A549 (cell line): ENCODE measurements around the gene ALDH4A1. TPM values are rescaled to one million over a fixed set of nuclear protein-coding genes. Genes with fewer than 3 reads are reported as not detected.
A peak's percentile ranks its signal among the peaks of the same experiment; 100 is the strongest.

Source experiments
- ATAC-seq, 2 experiments: fragments of 200-7000 bp in 1 of 2; fragments of >200 bp in 1 of 2; cut with Nextera tagmentation in 1 of 2; cut with Tn5 transposase in 1 of 2; 3 replicates each; pipeline versions ENCODE4 v1.8.0 to v1.9.1; 2018 to 2020; ENCODE audit warnings: mild to moderate bottlenecking in 1 of 2, moderate library complexity in 1 of 2
- CTCF ChIA-PET: fragments of 300-600 bp; sonication (Branson Sonifier 250); formaldehyde crosslinking; extraction: SDS; loops from one replicate; lab custom pipeline; 2021; ENCODE audit warnings: antibody characterized with exemption, inconsistent platforms; lab: Yijun Ruan, JAX
- POLR2A ChIA-PET: fragments of 350-600 bp; formaldehyde crosslinking; extraction: SDS; loops from one replicate; lab custom pipeline; 2021; ENCODE audit warnings: antibody characterized with exemption, inconsistent platforms; lab: Yijun Ruan, JAX
- DNase-seq, 2 experiments: peaks; one replicate each; pipeline versions ENCODE4 v3.0.0 to v3.0.0-alpha.2; 2011 to 2016; ENCODE audit warnings: low read depth in 1 of 2, low spot score in 1 of 2
- FAIRE-seq: peaks from 2 replicates; lab custom pipeline; 2011; peaks lifted over from hg19 to GRCh38; lab: Jason Lieb, UNC
- H3K27ac ChIP-seq, 2 experiments: fragments of >200 bp; sonication (Bioruptor Twin); formaldehyde crosslinking; 3 replicates each; pipeline ENCODE4 v1.5.1; 2016 to 2017
- H3K4me1 ChIP-seq: fragments of >200 bp; sonication (Bioruptor Twin); formaldehyde crosslinking; 3 replicates; pipeline ENCODE4 v1.6.1; 2016
- H3K4me2 ChIP-seq: fragments of >200 bp; sonication (Bioruptor Twin); formaldehyde crosslinking; 3 replicates; pipeline ENCODE4 v1.6.1; 2016
- H3K4me3 ChIP-seq: fragments of >200 bp; sonication (Bioruptor Twin); formaldehyde crosslinking; 3 replicates; pipeline ENCODE4 v1.5.1; 2016
- H3K9me3 ChIP-seq: fragments of >200 bp; sonication (Bioruptor Twin); formaldehyde crosslinking; 3 replicates; pipeline ENCODE4 v1.6.1; 2016
- BHLHE40 ChIP-seq: IDR thresholded peaks from 2 replicates; pipeline ENCODE4 v1.6.1; 2012; ENCODE audit warnings: low read depth, low read length, inconsistent platforms
- CBX2 ChIP-seq: fragments of 200-600 bp; sonication (generic); IDR thresholded peaks from 2 replicates; pipeline ENCODE4 v1.6.1; 2016; ENCODE audit warnings: low read depth, mild to moderate bottlenecking, borderline replicate concordance
- CBX8 ChIP-seq: fragments of 200-600 bp; sonication (generic); IDR thresholded peaks from 2 replicates; pipeline ENCODE4 v1.6.1; 2016
- EHF ChIP-seq: fragments of 250-450 bp; sonication (Bioruptor Pico); IDR thresholded peaks from 2 replicates; pipeline ENCODE4 v1.5.0; 2020; ENCODE audit warnings: mild to moderate bottlenecking
- EP300 ChIP-seq, 2 experiments: fragments of >200 bp; sonication (Bioruptor Twin); formaldehyde crosslinking; IDR thresholded peaks; 2 replicates in 1 of 2; 3 replicates in 1 of 2; pipeline ENCODE4 v1.6.1; 2016 to 2017
- ESRRA ChIP-seq: fragments of 150-350 bp; IDR thresholded peaks from 2 replicates; pipeline ENCODE4 v1.6.1; 2014; ENCODE audit warnings: mild to moderate bottlenecking, low read length, borderline replicate concordance
- FOSB ChIP-seq: fragments of 250-450 bp; sonication (Bioruptor Pico); IDR thresholded peaks from 2 replicates; pipeline ENCODE4 v1.5.0; 2020; ENCODE audit warnings: mild to moderate bottlenecking, moderate library complexity
- HEYL ChIP-seq: fragments of 250-450 bp; sonication (Bioruptor Pico); IDR thresholded peaks from 2 replicates; pipeline ENCODE4 v1.8.0; 2021; ENCODE audit warnings: mild to moderate bottlenecking, moderate library complexity
- KDM1A ChIP-seq: fragments of 200-600 bp; sonication (generic); IDR thresholded peaks from 2 replicates; pipeline ENCODE4 v1.6.1; 2016; ENCODE audit warnings: low read depth, mild to moderate bottlenecking
- MAZ ChIP-seq: fragments of 150-350 bp; IDR thresholded peaks from 2 replicates; pipeline ENCODE4 v1.6.1; 2014; ENCODE audit warnings: antibody characterized with exemption, low read depth, low read length, borderline replicate concordance
- MYC ChIP-seq: IDR thresholded peaks from 2 replicates; pipeline ENCODE4 v1.6.1; 2012; ENCODE audit warnings: mild to moderate bottlenecking, inconsistent platforms, low read length, improper control_type of control experiment, borderline replicate concordance
- PHF8 ChIP-seq: fragments of 200-600 bp; sonication (generic); IDR thresholded peaks from 2 replicates; pipeline ENCODE4 v1.6.1; 2016; ENCODE audit warnings: low read depth, mild to moderate bottlenecking, antibody characterized with exemption, moderate library complexity, borderline replicate concordance
- RAD21 ChIP-seq, 2 experiments: fragments of >200 bp in 1 of 2; sonication (Bioruptor Twin) in 1 of 2; formaldehyde crosslinking in 1 of 2; IDR thresholded peaks in 1 of 2; conservative IDR thresholded peaks in 1 of 2; 2 replicates in 1 of 2; 3 replicates in 1 of 2; pipeline ENCODE4 v1.6.1; 2012 to 2018; ENCODE audit warnings: inconsistent platforms in 1 of 2
- RFX5 ChIP-seq: fragments of 450-650 bp; IDR thresholded peaks from 2 replicates; pipeline ENCODE4 v1.7.1; 2014; ENCODE audit warnings: antibody characterized with exemption, mild to moderate bottlenecking, moderate library complexity
- SMC3 ChIP-seq: fragments of >200 bp; sonication (Bioruptor Twin); formaldehyde crosslinking; IDR thresholded peaks from 3 replicates; pipeline ENCODE4 v1.6.1; 2018; ENCODE audit warnings: inconsistent platforms
- SREBF2 ChIP-seq: fragments of 450-650 bp; IDR thresholded peaks from 2 replicates; pipeline ENCODE4 v1.6.1; 2014; ENCODE audit warnings: mild to moderate bottlenecking, moderate library complexity
- TP53 ChIP-seq: fragments of 250-450 bp; sonication (Bioruptor Pico); IDR thresholded peaks from 2 replicates; pipeline ENCODE4 v1.5.0; 2021; ENCODE audit warnings: mild to moderate bottlenecking, moderate library complexity
- ZFP36 ChIP-seq: fragments of 450-650 bp; IDR thresholded peaks from 2 replicates; pipeline ENCODE4 v1.6.1; 2014; ENCODE audit warnings: borderline replicate concordance; ENCODE audit not compliant: partially characterized antibody
- ZNF302 ChIP-seq: fragments of 250-450 bp; sonication (Bioruptor Pico); IDR thresholded peaks from 2 replicates; pipeline ENCODE4 v1.9.0; 2021; ENCODE audit warnings: inconsistent platforms, mild to moderate bottlenecking, moderate library complexity
- WGBS: methylation state at CpG from one replicate; pipeline ENCODE4 v1.1.6; 2017; ENCODE audit errors: missing lambda C conversion rate; 5-methylcytosine and 5-hydroxymethylcytosine counted together
- polyA plus RNA-seq, 4 experiments: library from polyadenylated mRNA; depleted of rRNA in 3 of 4; stranded (reverse); fragments of >200 nt; fragmentation: RNase III in 1 of 4; extraction: RNeasy Plus Mini Kit Qiagen cat#74134 plus additional on column Dnase treatment in 1 of 4; gene quantifications; 2 replicates in 3 of 4; 3 replicates in 1 of 4; pipeline ENCODE4 v1.2.3, GENCODE V29; 2011 to 2017
- TF ChIP-seq, protein P1 (sequence below): fragments of 250-450 bp; sonication (Bioruptor Pico); IDR thresholded peaks from 2 replicates; pipeline ENCODE4 v1.5.0; 2020; ENCODE audit warnings: low read depth, mild to moderate bottlenecking, moderate library complexity
- TF ChIP-seq, protein P2 (sequence below): fragments of >200 bp; sonication (Bioruptor Twin); formaldehyde crosslinking; IDR thresholded peaks from 3 replicates; pipeline ENCODE4 v1.5.1; 2016
- TF ChIP-seq, protein P3 (sequence below): fragments of 150-350 bp; IDR thresholded peaks from 2 replicates; pipeline ENCODE4 v1.6.1; 2014; ENCODE audit warnings: low read depth, mild to moderate bottlenecking, low read length
- TF ChIP-seq, protein P4 (sequence below): fragments of >200 bp; sonication (Bioruptor Twin); formaldehyde crosslinking; IDR thresholded peaks from 3 replicates; pipeline ENCODE4 v1.6.1; 2016
- TF ChIP-seq, protein P5 (sequence below): fragments of 450-650 bp; IDR thresholded peaks from 2 replicates; pipeline ENCODE4 v1.6.1; 2014; ENCODE audit warnings: antibody characterized with exemption
- TF ChIP-seq, protein P6 (sequence below): IDR thresholded peaks from 2 replicates; pipeline ENCODE4 v1.6.1; 2012

The ALDH4A1 gene
- polyA plus RNA-seq, 2 of the 4 experiments (the other 2 are of a cell fraction) = 9.4 to 15.4 TPM

DNA sequence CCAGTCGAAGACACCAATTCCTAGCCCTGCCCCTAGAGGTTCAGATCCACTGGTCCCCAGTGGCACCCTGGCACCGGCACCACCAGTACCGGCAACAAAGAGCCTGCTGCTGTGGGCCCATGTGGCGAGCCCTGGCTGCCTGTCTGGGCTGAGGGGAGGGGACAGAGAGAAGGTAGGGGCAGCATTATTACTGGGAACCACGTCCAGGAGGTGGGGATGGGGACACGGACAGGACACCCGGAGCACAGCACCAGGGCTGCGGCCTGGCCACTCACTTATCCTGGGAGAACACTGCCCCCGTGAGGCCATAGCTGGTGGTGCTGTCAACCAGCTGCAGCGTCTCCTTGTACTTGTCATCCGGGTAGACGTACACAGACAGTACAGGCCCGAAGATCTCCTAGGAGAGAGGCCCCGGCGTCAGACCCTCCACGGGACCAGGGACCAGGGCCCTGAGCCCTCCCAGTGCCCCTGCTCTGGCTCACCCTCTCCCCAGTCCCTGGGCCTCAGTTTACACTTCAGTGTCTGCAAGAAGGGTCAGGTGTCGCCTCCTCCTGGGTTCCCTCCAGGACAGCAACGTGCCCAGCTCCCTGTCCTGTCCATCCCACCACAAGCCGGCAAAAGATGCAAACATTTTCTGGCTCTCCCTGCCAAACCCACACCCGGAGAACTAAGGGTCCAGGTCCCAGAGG is 27.1 kb downstream of the ALDH4A1 start:
- Histone ChIP-seq H3K9me3 (no peaks in the 10 kb centered on the region), H3K4me3 (no peak overlapping the region), H3K4me2 (no peak overlapping the region), H3K4me1 (no peaks in the 10 kb centered on the region), H3K27ac (no peak overlapping the region)
- peak; percentile 81 to 87 for DNase-seq
- peak; percentile 87 to 97 for ATAC-seq
- ChIA-PET POLR2A (no interaction called here), CTCF (interaction anchor here (0.6 to 9.6 kb wide), 40 partner anchors 9 to 466 kb away, joined by 3 to 73 read pairs (median 4); no protein-coding TSS in a partner anchor)
- TF ChIP-seq SMC3 (peak; percentile 53), ZFP36 (peak; percentile 84), EP300 (IDR thresholded peaks at IDR 0.05) (no peak), RAD21 (conservative IDR thresholded peaks at IDR 0.05 in 1 of 2, IDR thresholded peaks at IDR 0.05 in 1 of 2) (peak; percentile 75)
- TF ChIP-seq, protein P1, sequence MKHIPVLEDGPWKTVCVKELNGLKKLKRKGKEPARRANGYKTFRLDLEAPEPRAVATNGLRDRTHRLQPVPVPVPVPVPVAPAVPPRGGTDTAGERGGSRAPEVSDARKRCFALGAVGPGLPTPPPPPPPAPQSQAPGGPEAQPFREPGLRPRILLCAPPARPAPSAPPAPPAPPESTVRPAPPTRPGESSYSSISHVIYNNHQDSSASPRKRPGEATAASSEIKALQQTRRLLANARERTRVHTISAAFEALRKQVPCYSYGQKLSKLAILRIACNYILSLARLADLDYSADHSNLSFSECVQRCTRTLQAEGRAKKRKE = no peak
- TF ChIP-seq, protein P2, sequence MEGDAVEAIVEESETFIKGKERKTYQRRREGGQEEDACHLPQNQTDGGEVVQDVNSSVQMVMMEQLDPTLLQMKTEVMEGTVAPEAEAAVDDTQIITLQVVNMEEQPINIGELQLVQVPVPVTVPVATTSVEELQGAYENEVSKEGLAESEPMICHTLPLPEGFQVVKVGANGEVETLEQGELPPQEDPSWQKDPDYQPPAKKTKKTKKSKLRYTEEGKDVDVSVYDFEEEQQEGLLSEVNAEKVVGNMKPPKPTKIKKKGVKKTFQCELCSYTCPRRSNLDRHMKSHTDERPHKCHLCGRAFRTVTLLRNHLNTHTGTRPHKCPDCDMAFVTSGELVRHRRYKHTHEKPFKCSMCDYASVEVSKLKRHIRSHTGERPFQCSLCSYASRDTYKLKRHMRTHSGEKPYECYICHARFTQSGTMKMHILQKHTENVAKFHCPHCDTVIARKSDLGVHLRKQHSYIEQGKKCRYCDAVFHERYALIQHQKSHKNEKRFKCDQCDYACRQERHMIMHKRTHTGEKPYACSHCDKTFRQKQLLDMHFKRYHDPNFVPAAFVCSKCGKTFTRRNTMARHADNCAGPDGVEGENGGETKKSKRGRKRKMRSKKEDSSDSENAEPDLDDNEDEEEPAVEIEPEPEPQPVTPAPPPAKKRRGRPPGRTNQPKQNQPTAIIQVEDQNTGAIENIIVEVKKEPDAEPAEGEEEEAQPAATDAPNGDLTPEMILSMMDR = peak; percentile 65
- WGBS = 20% methylated on average over 3 of the region's 20 CpGs
- FAIRE-seq = no peak

DNA sequence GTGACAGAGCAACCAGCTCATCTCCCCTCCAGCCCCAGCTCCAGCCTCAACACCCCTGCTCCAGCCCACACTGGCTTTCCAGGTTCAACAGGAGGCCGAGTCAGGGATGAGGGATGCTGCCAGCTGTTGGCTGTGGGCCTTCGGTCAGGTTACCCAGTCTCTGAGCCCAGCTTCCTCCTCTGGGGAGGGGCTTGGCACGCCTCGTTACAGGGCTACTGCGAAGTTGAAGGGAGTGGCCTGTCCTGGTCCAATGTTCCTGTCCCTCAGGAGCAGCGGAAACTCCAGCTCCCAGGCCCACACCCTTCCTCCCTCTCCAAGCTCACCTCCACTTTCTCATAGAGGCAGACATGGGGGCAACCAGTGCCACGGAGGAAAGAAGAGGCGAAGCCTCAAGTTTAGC is 27.8 kb downstream of the ALDH4A1 start:
- H3K4me2 ChIP-seq = no peak overlapping the region
- no peak for ATAC-seq
- TF ChIP-seq, protein P3, sequence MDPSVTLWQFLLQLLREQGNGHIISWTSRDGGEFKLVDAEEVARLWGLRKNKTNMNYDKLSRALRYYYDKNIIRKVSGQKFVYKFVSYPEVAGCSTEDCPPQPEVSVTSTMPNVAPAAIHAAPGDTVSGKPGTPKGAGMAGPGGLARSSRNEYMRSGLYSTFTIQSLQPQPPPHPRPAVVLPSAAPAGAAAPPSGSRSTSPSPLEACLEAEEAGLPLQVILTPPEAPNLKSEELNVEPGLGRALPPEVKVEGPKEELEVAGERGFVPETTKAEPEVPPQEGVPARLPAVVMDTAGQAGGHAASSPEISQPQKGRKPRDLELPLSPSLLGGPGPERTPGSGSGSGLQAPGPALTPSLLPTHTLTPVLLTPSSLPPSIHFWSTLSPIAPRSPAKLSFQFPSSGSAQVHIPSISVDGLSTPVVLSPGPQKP = no peak
- TF ChIP-seq, protein P4, sequence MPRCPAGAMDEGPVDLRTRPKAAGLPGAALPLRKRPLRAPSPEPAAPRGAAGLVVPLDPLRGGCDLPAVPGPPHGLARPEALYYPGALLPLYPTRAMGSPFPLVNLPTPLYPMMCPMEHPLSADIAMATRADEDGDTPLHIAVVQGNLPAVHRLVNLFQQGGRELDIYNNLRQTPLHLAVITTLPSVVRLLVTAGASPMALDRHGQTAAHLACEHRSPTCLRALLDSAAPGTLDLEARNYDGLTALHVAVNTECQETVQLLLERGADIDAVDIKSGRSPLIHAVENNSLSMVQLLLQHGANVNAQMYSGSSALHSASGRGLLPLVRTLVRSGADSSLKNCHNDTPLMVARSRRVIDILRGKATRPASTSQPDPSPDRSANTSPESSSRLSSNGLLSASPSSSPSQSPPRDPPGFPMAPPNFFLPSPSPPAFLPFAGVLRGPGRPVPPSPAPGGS = no peak
- TF ChIP-seq PHF8 (no peak), TP53 (no peak), ZNF302 (no peak), MYC (no peak), HEYL (CRISPR knock-in tag) (no peak), MAZ (no peak), RFX5 (no peak), CBX2 (no peak), CBX8 (no peak), SREBF2 (no peak), EHF (no peak), ESRRA (no peak), BHLHE40 (no peak), KDM1A (no peak), FOSB (no peak)
- TF ChIP-seq, protein P5, sequence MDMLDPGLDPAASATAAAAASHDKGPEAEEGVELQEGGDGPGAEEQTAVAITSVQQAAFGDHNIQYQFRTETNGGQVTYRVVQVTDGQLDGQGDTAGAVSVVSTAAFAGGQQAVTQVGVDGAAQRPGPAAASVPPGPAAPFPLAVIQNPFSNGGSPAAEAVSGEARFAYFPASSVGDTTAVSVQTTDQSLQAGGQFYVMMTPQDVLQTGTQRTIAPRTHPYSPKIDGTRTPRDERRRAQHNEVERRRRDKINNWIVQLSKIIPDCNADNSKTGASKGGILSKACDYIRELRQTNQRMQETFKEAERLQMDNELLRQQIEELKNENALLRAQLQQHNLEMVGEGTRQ = no peak
- TF ChIP-seq, protein P6, sequence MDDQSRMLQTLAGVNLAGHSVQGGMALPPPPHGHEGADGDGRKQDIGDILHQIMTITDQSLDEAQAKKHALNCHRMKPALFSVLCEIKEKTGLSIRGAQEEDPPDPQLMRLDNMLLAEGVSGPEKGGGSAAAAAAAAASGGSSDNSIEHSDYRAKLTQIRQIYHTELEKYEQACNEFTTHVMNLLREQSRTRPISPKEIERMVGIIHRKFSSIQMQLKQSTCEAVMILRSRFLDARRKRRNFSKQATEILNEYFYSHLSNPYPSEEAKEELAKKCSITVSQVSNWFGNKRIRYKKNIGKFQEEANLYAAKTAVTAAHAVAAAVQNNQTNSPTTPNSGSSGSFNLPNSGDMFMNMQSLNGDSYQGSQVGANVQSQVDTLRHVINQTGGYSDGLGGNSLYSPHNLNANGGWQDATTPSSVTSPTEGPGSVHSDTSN = no peak
- TF ChIP-seq, all 56 proteins: peak for 0
- WGBS = 100% methylated on average over 4 of the region's 8 CpGs
- no peak overlapping the region for H3K4me3 ChIP-seq
- no peak overlapping the region for H3K27ac ChIP-seq
- no peak for FAIRE-seq
- ChIA-PET CTCF (interaction anchor here (0.9 to 9.6 kb wide), 24 partner anchors 9 to 281 kb away, joined by 3 to 73 read pairs (median 6); no protein-coding TSS in a partner anchor), POLR2A (no interaction called here)
- no peak for DNase-seq
- H3K4me1 ChIP-seq = no peaks in the 10 kb centered on the region
- H3K9me3 ChIP-seq = no peaks in the 10 kb centered on the region
